ENCODE results near the gene PRAME.

GRCh38 chr22:22578702-22579424 lies 19.8 kb upstream of the PRAME start:
- no peak for TF ChIP-seq EZH2 (IDR thresholded peaks at IDR 0.05; ENCODE audit: borderline replicate concordance)
- TF ChIP-seq CTCF (IDR thresholded peaks at IDR 0.05; ENCODE audit: poor library complexity), result no peak
- TF ChIP-seq EZH2phosphoT487 (IDR thresholded peaks at IDR 0.05; ENCODE audit: low read depth, severe bottlenecking, unreplicated experiment), result no peak

All from hepatocyte (in vitro differentiated cells).